NCI-H1694 treated with DMSO at 0.1 percent for 48 hours (cell line): ENCODE data around the gene FSTL4.

Source experiments
- DNase-seq: peaks from one replicate; lab custom pipeline; 2025; lab: John Stamatoyannopoulos, UW

Gene FSTL4

DNA sequence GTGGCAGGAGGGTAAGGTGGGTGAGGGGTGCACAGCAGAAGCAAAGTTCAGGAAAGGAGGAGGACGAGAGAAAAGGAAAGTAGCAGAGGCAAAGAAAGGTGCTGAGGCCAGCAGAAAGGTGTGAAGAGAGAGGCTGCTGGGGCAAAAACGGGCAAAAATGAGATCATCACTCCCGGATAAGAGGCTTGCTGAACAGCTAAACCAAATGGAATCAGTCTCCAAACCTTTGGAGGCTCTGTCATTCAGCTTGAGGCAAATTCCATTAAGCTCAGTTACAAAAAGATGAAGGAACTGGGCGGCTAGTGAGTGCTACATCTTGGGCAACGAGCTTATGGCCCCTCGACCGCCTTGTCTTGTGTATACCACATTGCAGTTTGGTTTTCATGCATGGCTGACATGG, 136.4 kb downstream of the FSTL4 start:
- no peak for DNase-seq

DNA sequence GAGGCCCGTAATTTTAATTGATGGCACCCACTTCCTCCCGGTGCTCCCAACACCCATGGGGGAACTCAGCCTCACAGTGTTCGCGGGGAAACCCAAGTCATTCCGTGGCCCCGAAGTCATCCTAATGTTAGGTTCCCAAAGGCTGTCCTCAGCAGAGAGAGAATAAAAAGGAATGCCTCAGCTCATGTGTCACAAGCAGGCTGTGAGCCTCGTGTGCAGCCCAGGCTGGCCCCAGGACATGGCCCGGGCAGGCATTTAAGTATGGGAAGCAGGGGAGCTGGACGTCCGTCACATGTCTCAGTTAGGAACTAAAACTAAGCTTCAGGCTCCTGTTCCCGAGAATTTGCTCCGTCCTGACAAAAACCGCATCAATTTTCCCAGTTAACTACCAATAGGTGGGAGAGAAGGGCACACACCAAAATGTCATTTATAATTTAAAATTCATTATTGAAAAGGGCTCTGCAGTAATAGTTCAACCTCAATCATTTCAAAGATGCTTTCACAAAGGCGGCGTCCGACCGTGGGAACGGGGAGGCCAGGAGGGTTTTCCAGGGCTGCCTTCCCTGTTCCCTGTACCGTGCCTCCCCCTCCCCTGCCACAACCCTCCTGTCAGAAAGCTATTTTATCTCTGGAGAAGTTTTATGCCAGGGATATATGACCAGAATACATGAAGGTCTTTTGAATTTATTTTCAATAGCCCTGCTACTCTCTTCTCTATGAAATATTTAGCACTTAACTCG, 137.3 kb downstream of the FSTL4 start:
- DNase-seq, result no peak

DNA sequence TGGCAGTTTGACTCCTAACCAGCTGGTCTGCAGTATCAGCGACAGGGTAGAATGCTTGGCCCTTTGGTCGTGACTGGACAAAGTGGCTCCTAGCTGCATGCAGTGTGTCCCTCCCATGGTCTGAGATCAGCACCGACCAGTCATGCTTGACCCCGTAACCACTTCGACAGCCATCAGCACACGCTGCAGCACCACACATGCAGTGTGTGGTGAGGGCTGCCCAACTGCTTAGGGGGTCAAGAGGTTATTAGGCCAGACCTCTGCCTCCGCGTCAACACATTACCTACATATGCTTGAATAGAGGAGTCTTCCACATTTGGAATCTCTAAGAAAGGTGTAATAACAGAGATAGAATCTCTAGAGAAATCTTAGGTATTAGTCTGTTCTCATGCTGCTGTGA, 139.1 kb downstream of the FSTL4 start:
- DNase-seq, result no peak

DNA sequence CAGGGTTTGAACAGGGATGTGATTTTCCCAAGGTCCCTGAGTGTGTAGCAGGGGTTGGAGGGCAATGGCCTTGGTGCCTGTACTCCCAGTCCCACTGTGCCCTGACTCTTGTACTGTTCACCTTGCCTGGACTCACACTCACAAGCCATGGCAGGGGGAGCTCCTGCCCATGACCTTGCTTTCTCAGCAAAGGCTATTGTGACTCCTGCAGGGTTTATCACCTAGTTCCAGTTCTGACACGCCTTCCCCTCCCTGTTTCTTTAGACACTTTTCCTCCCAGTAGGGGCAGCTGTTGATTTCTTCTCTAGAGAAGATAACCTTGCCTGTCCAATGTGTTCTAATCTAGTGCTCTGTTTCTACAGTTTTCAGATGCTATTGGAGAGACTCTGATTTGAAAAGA, 139.5 kb downstream of the FSTL4 start:
- DNase-seq, result no peak

DNA sequence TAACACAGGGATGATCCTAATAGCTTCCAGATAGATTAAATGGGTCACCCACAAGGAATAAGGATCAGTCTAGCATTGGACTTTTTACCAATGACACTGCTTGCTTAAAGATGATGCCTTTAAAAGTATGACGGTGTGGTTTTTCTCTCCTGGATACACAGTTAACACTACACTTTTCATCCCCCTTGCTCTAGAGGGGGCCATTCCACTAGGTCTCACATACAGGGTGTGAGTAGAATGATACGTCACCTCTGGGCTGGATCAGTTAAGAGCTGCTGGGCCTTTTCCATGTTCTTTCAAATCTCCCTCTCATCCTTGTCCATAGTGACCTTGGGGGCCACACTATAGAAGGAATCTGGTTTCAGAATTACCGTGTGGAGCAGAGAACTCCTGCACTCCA, 140.6 kb downstream of the FSTL4 start:
- no peak for DNase-seq

DNA sequence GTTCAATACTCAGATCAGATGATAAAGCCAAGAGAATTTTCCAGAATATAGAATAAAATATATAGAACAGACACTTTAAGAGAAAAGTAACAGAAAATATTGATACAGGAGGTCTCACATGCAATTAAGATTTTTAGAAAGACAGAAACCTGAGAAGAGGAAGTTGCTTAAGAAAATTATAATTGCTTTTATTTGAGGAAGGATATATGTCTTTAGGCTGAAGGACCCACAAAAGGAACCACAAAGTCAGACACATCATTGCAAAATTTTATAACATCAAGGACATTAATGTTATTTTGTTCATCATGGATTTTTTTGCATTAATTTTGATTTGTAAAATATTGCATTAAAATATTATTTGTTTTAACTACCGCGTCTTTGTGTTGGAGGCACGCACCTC, 141.5 kb downstream of the FSTL4 start:
- DNase-seq, result no peak

DNA sequence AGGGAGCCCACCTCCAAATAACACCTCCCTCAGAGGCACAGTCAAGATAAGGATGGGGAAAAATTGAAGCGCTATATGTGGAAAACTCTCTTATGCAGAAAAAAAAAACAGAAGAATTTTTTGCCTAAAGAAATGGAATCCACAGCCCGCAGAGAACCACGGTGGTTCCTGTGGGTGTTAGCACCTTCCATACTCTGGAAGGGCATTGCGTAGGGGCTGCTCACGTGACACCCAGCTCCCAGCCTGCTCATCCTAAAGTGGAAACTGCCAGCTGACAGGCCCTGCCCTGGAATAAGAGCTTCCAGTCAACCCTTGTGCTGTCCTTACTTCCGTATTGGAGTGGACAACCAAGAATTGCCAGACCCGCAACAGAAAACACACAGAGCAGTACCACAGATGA, 142.5 kb downstream of the FSTL4 start:
- no peak for DNase-seq

DNA sequence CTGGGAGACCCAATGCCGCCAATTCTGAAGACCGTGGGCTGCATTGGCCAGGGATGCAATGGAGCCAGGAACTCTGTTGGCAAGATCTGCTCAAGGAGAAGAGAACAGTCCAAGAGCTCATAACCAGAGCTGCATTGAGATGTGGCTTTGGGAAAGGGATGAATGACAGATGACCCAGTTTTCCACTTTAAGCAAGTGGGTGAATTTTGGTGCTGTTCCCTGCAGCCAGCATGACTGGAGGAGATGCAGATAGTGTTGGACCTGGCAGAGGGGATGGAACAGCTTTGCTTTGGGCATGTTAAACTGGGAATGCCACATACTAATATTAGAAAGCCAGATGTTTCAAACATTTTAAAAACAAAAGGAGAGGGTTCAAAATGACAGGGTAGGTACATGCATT, 143.1 kb downstream of the FSTL4 start:
- DNase-seq, result no peak

DNA sequence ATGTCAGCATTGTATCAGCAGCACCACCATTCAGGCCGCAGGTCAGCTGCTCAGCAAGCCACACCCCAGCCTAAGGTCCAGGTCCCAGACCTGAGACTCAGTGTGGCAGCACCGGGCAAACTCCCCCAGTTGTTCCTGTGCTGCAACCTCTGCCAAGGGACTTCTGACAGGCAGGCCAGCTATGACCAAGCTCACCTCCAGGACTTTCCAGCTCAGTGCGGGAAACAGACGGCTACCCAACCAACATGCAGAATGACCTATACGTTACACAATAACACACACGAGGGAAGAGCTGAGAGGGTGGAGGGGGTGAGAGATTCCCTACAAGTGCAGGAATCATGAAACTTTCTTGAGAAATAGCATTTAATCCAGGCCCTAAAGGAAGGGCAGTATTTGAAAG, 143.7 kb downstream of the FSTL4 start:
- no peak for DNase-seq

DNA sequence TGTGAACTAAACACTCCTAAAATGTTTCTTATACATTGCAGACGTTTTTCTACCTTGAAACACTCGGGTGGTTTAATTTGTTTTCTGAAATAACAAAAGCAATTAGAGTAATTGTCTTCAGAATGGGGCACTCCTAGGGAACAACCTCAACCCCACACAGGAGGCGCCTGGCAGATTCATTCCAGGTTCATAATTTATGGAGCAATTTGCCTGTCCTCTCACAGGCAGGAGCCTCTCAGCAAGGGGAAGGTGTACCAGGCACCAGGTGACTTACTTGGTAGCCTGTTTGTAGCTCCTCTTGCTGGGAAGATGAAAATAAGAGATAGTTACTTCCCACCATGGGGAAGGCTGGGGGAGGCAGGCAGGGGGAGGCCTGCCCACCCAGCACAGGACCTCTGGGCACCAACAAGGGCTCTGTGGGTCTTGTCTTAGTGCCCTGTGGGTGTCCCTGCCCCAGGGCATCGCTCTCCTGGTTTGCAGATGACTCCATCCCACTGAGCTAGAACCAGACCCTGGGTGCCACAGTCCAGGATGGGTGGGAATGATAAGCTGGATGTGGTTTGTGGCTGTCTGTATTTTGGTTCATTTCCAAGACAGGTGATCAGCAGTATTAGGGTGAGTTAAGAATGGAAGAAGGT, 144.4 kb downstream of the FSTL4 start:
- DNase-seq, result no peak

DNA sequence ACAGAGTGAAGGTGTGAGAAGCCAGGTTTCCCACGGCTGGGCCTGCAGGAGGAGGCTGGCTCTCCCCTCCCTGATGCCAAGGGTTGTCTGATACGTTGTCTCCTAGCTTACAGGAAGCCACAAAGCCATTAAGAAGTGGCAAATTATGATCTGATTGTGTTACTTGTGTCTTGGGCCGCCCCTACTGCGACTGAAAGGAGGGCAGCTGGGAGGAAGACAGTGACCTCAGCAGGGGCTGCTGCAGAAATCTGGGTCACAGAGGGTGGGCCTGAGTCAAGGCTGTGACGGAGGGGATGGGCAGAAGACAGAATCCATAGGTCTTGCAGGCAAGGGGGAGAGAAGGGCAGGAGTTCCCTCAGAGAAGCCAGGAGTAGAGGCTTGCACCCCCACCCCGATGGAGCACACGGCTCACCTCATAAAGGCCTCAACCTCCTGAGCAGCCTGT, 145.0 kb downstream of the FSTL4 start:
- no peak for DNase-seq

DNA sequence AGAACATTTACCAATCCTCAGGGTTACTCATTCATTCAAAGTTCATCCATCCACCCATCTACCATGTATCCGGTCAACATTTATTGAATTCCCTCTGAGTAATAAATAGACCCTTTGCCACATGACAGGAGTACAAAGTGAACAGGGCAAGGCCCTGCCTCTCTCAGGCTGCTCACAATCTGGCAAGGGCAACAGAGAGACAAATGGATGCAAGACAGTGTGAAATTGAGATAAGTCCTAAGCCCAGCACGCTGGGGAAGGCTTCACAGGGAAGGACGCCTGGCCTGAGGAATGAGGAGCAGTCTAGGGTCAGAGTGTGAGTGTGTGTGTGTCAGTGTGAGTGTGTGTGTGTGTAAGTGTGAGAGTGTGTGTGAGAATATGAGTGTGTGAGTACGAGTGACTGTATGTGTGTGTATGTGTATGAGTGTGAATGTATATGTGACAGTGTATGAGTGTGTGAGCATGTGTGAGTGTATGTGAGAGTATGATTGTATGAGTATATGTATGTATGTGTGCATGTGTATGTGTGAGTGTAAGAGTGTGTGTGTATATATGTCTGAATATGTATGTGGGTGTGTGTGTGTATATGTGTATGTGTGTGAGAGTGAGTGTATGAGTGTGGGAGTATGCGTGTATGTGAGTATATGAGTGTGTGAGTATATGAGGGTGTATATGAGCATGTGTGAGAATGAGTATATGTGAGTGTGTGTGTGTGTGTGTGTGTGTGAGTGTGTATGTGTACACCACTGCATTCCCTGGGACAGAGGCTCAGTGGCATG, 145.6 kb downstream of the FSTL4 start:
- no peak for DNase-seq

DNA sequence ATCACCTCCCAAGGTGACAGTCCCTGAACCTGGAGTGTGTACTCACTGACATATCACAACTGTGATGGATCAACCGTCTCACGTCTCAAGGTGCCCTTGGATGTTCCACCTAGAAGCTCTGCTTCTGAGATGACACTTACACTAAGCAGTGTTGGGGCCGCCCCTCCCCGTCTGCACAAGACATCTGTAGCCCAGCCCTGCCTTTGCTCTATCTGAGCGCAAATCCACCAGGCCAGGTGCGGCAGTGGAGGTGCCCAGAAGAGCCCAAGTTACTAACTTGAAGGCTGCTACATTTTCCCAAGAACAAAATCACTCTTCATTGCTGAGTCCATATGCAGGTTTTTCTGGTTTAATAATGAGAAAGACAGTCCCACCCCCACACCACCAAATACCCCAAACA, 148.3 kb downstream of the FSTL4 start:
- no peak for DNase-seq

DNA sequence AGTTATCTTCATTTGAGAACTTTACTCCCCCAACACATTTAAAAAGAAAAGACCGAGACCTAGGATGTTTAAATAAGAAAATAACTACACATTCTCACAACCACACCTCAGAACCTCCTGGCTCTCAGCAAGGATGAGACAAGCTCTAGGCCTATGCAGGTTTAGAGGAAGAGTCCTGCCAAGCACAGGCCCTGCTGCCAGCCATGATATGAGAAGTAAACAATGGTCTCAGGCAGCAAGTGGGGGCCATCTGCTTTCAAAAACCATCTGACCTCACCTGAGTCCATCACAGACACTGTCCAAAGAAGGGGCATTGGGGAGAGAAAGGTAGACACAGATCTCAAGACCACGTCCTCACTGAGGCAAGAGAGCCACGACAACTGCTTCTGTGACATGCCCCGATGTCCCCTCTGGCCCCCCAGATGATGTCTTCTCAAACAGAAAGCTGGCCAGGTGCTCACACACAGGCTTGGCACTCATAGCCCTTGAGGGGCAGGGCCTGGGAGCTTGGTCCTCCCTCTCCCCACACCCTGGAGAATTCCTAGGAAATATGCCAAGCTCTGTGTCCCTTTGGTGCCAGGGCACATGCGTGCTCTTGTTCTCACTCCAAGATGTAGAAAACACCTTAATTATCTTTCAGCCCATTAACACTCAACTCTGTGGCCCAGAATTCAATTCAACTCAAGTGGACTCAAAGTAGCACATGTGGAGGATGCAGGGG, 150.4 kb downstream of the FSTL4 start:
- no peak for DNase-seq

DNA sequence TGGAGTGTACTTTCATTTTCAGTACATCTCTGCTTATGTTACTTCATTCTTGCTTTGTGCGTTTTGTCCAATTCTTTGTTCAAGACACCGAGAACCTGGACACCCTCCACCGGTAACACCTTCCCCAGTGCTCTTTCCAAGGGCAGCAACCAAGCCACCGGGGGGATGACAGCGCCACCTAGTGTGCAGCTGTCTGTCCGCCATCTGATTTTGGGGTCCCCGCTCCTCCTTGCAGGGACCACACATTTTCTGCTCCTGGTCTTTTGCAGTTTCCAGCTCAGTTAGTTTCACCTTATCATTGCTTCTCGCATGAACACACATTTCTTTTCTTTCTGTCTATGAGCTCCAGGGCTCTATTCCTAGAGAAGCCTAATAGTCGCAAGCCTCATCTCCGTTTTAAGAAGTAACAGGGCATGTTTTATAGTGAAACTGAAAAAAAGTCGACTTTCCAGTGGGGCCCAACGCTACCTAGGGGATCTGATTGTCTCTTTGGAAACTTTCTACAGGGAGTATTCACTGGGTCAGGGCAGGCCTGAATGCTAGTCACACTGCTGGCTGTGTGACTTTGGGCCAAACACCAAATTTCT, 152.1 kb downstream of the FSTL4 start:
- no peak for DNase-seq

DNA sequence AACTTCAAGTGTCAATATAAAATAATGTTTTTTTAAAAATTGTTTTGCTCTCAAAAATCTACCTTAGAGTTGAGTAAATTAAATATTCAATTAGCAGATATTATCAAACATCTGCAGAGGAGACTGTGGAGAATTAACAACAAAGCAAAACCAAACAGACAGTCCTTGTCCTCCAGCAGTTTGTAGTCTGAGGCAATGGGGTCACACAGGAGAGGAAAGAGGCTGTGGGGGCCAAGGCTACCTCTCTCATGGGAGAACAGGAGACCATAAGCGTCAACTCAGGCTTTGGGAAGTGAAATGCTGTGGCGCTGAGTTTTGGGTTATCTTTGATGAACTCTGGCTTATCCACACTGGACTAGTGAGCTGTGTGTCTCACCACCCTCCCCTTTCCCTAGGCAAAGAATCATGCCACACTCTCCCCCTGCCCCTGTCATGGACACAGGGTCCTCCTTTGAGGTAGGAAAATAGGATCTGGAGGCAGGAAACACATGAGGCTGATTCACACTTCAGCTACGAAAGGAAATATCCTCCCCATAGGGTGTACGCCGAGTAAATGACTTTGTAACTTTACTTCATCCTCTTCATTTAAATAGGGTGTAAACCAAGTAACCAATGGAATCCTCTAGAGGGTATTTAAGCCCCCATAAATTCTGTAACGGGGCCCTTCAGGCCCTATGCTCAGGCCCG, 152.7 kb downstream of the FSTL4 start:
- DNase-seq, result no peak

DNA sequence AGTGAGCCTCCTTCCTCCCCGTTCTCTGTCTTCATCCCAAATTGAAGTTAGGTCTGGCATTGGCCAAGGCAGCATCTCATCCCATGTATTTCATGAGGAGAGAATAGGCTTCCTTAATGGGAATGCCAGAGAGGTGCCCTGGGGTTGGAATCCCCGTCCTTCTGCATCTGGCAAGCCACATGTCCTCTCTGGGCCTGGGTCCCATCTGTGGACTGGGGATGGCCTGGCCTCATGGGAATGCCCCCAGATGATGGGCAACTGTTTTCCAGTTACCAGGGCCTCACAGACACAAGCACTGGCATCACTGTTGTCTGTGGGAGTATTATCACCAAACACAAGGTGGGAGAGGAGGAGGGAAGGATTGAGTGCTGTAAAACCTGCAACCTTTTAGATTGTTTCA, 153.9 kb downstream of the FSTL4 start:
- DNase-seq, result no peak

DNA sequence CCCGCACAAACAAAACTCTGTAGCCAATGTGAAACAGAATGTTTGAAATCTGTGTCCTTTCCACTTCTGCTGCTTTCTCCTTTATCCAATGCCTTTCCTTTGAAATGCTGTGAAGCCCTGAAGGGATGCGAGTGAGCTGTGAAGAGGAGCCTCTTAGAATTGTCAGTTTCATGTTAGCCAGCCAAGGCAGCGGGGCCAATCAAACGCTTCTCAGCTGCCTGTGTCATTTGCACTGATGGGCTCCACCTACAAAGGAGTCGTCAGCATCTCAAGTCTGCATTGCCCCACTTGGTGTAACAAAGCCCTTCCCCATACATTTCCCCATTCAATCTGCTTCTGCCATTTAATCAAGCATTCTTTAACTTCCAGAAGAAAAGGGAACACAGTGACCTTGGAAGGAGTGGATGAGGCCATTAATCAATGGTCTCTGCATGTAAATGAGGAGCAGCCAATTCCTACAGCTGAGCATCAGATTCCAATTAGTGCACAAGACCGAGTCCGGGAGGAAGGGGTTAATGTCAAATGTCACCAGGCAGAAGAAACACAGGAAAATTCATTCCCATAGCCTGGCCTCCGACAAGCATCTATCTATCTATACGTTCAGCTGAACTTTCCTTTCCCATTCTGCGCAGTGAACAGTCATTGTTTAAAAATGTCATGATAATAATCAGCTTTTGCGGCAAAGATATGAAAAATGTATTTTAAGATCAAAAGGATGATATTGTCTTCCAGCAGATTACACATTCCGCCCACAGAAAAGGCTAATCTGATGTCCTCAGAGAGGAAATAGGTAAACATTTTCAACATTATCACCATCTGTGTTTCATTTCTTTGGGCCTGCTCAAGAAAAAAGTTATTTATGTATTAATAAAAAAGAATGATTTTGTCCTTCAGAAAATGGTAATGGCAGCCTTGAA, 154.6 kb downstream of the FSTL4 start:
- DNase-seq, result no peak

DNA sequence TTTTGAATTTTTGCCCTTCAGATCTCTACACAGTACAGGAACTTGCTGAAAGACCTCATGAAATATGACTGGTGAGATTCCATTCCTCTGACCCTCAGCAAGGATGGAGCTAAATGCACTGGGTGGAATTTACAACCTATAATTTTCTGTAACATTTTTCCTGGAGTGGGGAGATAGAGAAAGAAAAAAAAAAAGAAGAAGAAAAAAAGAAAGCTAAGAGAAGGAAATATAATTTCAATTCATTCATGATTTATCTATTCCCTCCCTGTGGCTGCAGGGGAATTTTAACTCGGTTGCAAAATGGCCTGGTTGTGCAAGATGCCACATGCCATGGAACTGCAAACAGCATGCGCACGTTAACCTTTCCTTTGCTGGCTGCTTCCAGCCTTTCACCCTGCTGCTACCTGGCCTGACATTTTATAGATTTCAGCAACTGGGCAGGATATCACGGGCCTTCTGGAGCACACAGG, 155.4 kb downstream of the FSTL4 start:
- no peak for DNase-seq

DNA sequence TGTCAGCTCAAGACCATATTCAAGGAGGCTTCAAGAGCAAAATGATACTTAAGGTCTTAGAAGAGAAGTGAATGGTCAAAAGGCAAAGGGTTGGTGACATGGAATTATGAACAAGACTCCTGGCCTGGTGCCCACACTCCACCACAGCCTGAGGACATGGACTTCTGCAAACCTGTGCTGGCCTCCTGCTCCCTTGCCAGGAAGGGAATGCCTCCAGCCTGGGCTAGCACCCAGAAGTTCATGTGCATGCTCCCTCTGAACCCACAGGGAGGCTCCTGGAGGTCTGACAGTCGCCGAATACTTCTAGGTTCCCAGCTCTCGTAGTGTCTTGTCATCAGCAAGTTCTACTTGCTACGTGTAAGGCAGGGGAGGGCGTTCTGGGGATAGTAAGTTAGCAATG, 156.7 kb downstream of the FSTL4 start:
- no peak for DNase-seq
